SK-N-SH (cell line): ENCODE results near the gene GPR162. TPM values are rescaled to one million over a fixed set of nuclear protein-coding genes. Genes with fewer than 3 reads are reported as not detected.

Experiments used
- CTCF ChIA-PET: fragments of 300-600, 350-600 bp; formaldehyde crosslinking; extraction: SDS; loops from one replicate; lab custom pipeline; 2021; lab: Yijun Ruan, JAX
- POLR2A ChIA-PET: fragments of 350-600 bp; sonication (Branson Sonifier 250); formaldehyde crosslinking; extraction: SDS; loops from one replicate; lab custom pipeline; 2020; ENCODE audit warnings: antibody characterized with exemption, inconsistent platforms; lab: Yijun Ruan, JAX
- DNase-seq: peaks from one replicate; pipeline ENCODE4 v3.0.0; 2012
- H2AFZ ChIP-seq: fragments of 200-600 bp; sonication (generic); 2 replicates; pipeline ENCODE4 v1.8.1; 2016; ENCODE audit warnings: antibody characterized with exemption, mild to moderate bottlenecking, low read depth
- H3F3A ChIP-seq: fragments of 200-600 bp; sonication (generic); replicated peaks from 2 replicates; pipeline ENCODE3; 2016; ENCODE audit warnings: antibody characterized with exemption, mild to moderate bottlenecking; ENCODE audit not compliant: insufficient read depth
- H3K27ac ChIP-seq, 2 experiments: fragments of 200-500 bp in 1 of 2; fragments of 200-600 bp in 1 of 2; sonication (Bioruptor generic) in 1 of 2; sonication (generic), shearing (Covaris generic) in 1 of 2; 2 replicates each; pipeline versions ENCODE4 v1.5.1 to v1.6.1; 2014 to 2016; ENCODE audit warnings: low read depth in 2 of 2, inconsistent platforms in 1 of 2, low read length in 1 of 2, mild to moderate bottlenecking in 1 of 2, mixed read lengths in 1 of 2
- H3K27me3 ChIP-seq: fragments of 200-600 bp; sonication (generic), shearing (Covaris generic); 2 replicates; pipeline ENCODE4 v1.6.1; 2016; ENCODE audit warnings: mixed run types; ENCODE audit not compliant: insufficient read depth
- H3K36me3 ChIP-seq, 2 experiments: fragments of 200-500 bp in 1 of 2; fragments of 200-600 bp in 1 of 2; sonication (Bioruptor generic) in 1 of 2; sonication (generic) in 1 of 2; replicated peaks in 1 of 2; 2 replicates each; pipeline versions ENCODE3 to v1.5.1; 2014 to 2016; ENCODE audit warnings: low read length in 1 of 2, mild to moderate bottlenecking in 1 of 2; ENCODE audit not compliant: insufficient read depth in 2 of 2, control insufficient read depth in 1 of 2
- H3K4me1 ChIP-seq, 2 experiments: fragments of 200-500 bp in 1 of 2; fragments of 200-600 bp in 1 of 2; sonication (Bioruptor generic) in 1 of 2; sonication (generic), shearing (Covaris generic) in 1 of 2; 2 replicates each; pipeline versions ENCODE4 v1.5.1 to v1.6.1; 2014 to 2016; ENCODE audit warnings: low read depth in 1 of 2, low read length in 1 of 2, mixed run types in 1 of 2; ENCODE audit not compliant: insufficient read depth in 2 of 2, control insufficient read depth in 1 of 2
- H3K4me2 ChIP-seq: fragments of 200-600 bp; sonication (generic), shearing (Covaris generic); 2 replicates; pipeline ENCODE4 v1.6.1; 2017; ENCODE audit warnings: mixed run types
- H3K4me3 ChIP-seq, 2 experiments: fragments of 200-500 bp in 1 of 2; fragments of 200-600 bp in 1 of 2; sonication (Bioruptor generic) in 1 of 2; sonication (generic), shearing (Covaris generic) in 1 of 2; 2 replicates each; pipeline versions ENCODE4 v1.5.1 to v1.8.1; 2014 to 2016; ENCODE audit warnings: low read depth in 2 of 2, inconsistent platforms in 1 of 2, low read length in 1 of 2, mild to moderate bottlenecking in 1 of 2, mixed read lengths in 1 of 2, moderate library complexity in 1 of 2
- H3K79me2 ChIP-seq: fragments of 200-600 bp; sonication (generic); 2 replicates; pipeline ENCODE4 v1.8.1; 2017; ENCODE audit warnings: mild to moderate bottlenecking; ENCODE audit not compliant: insufficient read depth
- H3K9ac ChIP-seq: fragments of 200-600 bp; sonication (generic); 2 replicates; pipeline ENCODE4 v1.6.1; 2017; ENCODE audit warnings: mixed run types
- H3K9me2 ChIP-seq: fragments of 200-600 bp; sonication (generic); 2 replicates; pipeline ENCODE4 v1.6.1; 2017; ENCODE audit warnings: mixed run types
- H3K9me3 ChIP-seq: fragments of 200-600 bp; sonication (generic); 2 replicates; pipeline ENCODE4 v1.6.1; 2017; ENCODE audit warnings: mixed run types, mild to moderate bottlenecking, moderate library complexity
- H4K20me1 ChIP-seq: fragments of 200-600 bp; sonication (generic); 2 replicates; pipeline ENCODE4 v1.6.1; 2017; ENCODE audit warnings: mild to moderate bottlenecking, mixed run types; ENCODE audit not compliant: insufficient read depth
- EZH2phosphoT487 ChIP-seq: fragments of 200-600 bp; sonication (generic); IDR thresholded peaks from 2 replicates; pipeline ENCODE4 v1.6.1; 2017; ENCODE audit warnings: low read depth, mixed run types, mild to moderate bottlenecking, antibody characterized with exemption, moderate library complexity, borderline replicate concordance
- GATA2 ChIP-seq: sonication (generic); formaldehyde crosslinking; IDR thresholded peaks from 2 replicates; pipeline ENCODE4 v1.5.0; 2020; ENCODE audit warnings: mild to moderate bottlenecking, missing genetic modification reagents
- MAX ChIP-seq: IDR thresholded peaks from 2 replicates; pipeline ENCODE4 v1.4.0; 2012; ENCODE audit warnings: low read depth
- NRF1 ChIP-seq: IDR thresholded peaks from 2 replicates; pipeline ENCODE4 v1.6.1; 2012; ENCODE audit warnings: low read depth, mild to moderate bottlenecking, low read length
- RAD21 ChIP-seq: IDR thresholded peaks from 2 replicates; pipeline ENCODE4 v1.6.1; 2012; ENCODE audit warnings: mild to moderate bottlenecking, low read length
- RCOR1 ChIP-seq: fragments of 150-350 bp; IDR thresholded peaks from 2 replicates; pipeline ENCODE4 v1.6.1; 2017; ENCODE audit warnings: antibody characterized with exemption, low read length
- REST ChIP-seq: IDR thresholded peaks from 2 replicates; pipeline ENCODE4 v1.6.1; 2012; ENCODE audit warnings: mild to moderate bottlenecking, low read depth, low read length, moderate library complexity
- RFX5 ChIP-seq: IDR thresholded peaks from 2 replicates; pipeline ENCODE4 v1.6.1; 2012; ENCODE audit warnings: mild to moderate bottlenecking, improper control_type of control experiment, low read length
- SIN3A ChIP-seq: IDR thresholded peaks from 2 replicates; pipeline ENCODE4 v1.6.1; 2012; ENCODE audit warnings: low read depth, mild to moderate bottlenecking, low read length, moderate library complexity, borderline replicate concordance
- SMC3 ChIP-seq: IDR thresholded peaks from 2 replicates; pipeline ENCODE4 v1.6.1; 2012; ENCODE audit warnings: low read depth, low read length, improper control_type of control experiment
- TCF12 ChIP-seq: IDR thresholded peaks from 2 replicates; pipeline ENCODE4 v1.4.0; 2012
- WGBS: methylation state at CpG from one replicate; pipeline ENCODE4 v1.1.6; 2017; ENCODE audit warnings: low lambda C conversion rate; 5-methylcytosine and 5-hydroxymethylcytosine counted together
- polyA plus RNA-seq, 3 experiments: library from polyadenylated mRNA; depleted of rRNA; stranded (reverse); fragments of >200 nt; gene quantifications; 2 replicates each; pipeline ENCODE4 v1.2.3, GENCODE V29; 2012
- TF ChIP-seq, protein P1 (sequence below): fragments of 200-600 bp; sonication (generic); IDR thresholded peaks from 2 replicates; pipeline ENCODE4 v1.6.1; 2017; ENCODE audit warnings: antibody characterized with exemption, mild to moderate bottlenecking, moderate library complexity

The GPR162 gene
- polyA plus RNA-seq, 1 of the 3 experiments (the other 2 are of a cell fraction), result 18.6 TPM

- Histone ChIP-seq H3F3A (peaks cover 35% of the 10 kb centered on the region), H3K4me2 (peak overlapping the region; percentile 99), H3K9me2 (no peaks in the 10 kb centered on the region), H3K79me2 (peaks cover 55% of the 10 kb centered on the region), H3K4me3 (peak overlapping the region; percentile 91 to 99), H3K4me1 (peaks cover 33 to 43% of the 10 kb centered on the region in 2 experiments), H3K9me3 (no peaks in the 10 kb centered on the region), H2AFZ (no peak overlapping the region), H3K27ac (peak overlapping the region; percentile 84 to 95; a peak in 3 of 4 replicates), H3K27me3 (no peaks in the 10 kb centered on the region), H4K20me1 (peaks cover 44% of the 10 kb centered on the region), H3K9ac (peak overlapping the region; percentile 100), H3K36me3 (peaks cover 16 to 38% of the 10 kb centered on the region in 2 experiments)
- WGBS, result 1% methylated on average over 20 of the region's 22 CpGs
- no peak for DNase-seq
- ChIA-PET CTCF (interaction anchor here (0.7 to 10.9 kb wide), 27 partner anchors 8 to 317 kb away, joined by 3 to 164 read pairs (median 7); partner anchors contain the start of genes C12orf57, CDCA3, ENO2 and MLF2), POLR2A (interaction anchor here (0.6 to 5.9 kb wide), 14 partner anchors 9 to 179 kb away, joined by 3 to 57 read pairs (median 6); partner anchors contain the start of genes C12orf57, CDCA3, ENO2 and MLF2)
- TF ChIP-seq EZH2phosphoT487, result no peak
- no peak for TF ChIP-seq NRF1
- TF ChIP-seq GATA2 (CRISPR knock-in tag), result no peak
- no peak for TF ChIP-seq RFX5
- TF ChIP-seq, protein P1, sequence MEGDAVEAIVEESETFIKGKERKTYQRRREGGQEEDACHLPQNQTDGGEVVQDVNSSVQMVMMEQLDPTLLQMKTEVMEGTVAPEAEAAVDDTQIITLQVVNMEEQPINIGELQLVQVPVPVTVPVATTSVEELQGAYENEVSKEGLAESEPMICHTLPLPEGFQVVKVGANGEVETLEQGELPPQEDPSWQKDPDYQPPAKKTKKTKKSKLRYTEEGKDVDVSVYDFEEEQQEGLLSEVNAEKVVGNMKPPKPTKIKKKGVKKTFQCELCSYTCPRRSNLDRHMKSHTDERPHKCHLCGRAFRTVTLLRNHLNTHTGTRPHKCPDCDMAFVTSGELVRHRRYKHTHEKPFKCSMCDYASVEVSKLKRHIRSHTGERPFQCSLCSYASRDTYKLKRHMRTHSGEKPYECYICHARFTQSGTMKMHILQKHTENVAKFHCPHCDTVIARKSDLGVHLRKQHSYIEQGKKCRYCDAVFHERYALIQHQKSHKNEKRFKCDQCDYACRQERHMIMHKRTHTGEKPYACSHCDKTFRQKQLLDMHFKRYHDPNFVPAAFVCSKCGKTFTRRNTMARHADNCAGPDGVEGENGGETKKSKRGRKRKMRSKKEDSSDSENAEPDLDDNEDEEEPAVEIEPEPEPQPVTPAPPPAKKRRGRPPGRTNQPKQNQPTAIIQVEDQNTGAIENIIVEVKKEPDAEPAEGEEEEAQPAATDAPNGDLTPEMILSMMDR, result peak; percentile 36
- no peak for TF ChIP-seq SIN3A
Measured at GRCh38 chr12:6868211-6869048, 46.8 kb downstream of the GPR162 start.

DNA sequence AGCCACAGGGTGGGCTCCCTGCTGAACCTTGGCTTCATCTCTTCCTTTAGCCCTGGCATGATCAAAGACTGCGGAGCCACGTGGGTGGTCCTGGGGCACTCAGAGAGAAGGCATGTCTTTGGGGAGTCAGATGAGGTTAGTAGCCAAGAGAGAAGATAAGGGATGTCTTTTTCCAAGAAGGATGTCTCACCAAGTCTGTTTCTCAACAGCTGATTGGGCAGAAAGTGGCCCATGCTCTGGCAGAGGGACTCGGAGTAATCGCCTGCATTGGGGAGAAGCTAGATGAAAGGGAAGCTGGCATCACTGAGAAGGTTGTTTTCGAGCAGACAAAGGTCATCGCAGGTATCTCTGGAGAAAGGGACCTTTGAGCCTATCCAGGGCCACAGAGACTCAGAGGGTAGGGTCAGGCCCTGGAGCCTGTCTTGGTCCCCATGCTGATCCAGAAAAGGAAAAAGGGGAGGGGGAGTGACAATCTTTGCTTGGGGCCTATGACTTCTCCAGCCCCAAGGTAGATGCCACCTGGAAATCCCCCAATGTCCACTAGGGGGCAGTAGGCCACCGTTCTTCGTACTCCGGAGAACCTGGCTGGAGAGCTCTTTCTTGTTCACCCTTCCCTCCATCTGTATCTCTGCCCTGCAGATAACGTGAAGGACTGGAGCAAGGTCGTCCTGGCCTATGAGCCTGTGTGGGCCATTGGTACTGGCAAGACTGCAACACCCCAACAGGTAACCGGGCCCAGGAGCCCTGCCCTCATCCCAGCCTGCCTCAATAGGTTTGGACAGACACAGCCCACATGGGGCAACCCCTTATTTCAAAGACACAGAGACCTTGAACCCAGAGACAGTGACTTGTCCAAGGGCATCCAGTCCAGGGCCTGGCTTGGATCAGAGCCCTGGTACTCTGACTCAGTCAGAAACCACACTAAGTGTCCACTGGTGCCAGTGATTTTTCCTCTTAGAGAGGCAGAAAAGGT lies 47.7 kb downstream of the GPR162 start:
- Histone ChIP-seq H3K79me2 (peaks cover 57% of the 10 kb centered on the region), H3K4me3 (peak overlapping the region; percentile 91 to 99), H3K9ac (peak overlapping the region; percentile 100), H3K27me3 (no peaks in the 10 kb centered on the region), H3K9me2 (no peaks in the 10 kb centered on the region), H3F3A (peaks cover 41% of the 10 kb centered on the region), H3K4me2 (peak overlapping the region; percentile 99), H4K20me1 (peaks cover 44% of the 10 kb centered on the region), H2AFZ (no peak overlapping the region), H3K4me1 (peaks cover 34 to 46% of the 10 kb centered on the region in 2 experiments), H3K36me3 (peaks cover 16 to 30% of the 10 kb centered on the region in 2 experiments), H3K9me3 (no peaks in the 10 kb centered on the region), H3K27ac (peak overlapping the region; percentile 84 to 95; a peak in 2 of 4 replicates)
- 40% methylated on average over 9 of the region's 12 CpGs for WGBS
- ChIA-PET CTCF (interaction anchor here (0.6 to 10.9 kb wide), 35 partner anchors 9 to 318 kb away, joined by 3 to 164 read pairs (median 5); partner anchors contain the start of genes C12orf57, CDCA3, ENO2 and LRRC23), POLR2A (interaction anchor here (0.6 to 2.6 kb wide), 15 partner anchors 10 to 146 kb away, joined by 3 to 19 read pairs (median 4); partner anchors contain the start of genes C12orf57, CDCA3, COPS7A and MLF2)
- no peak for TF ChIP-seq GATA2 (CRISPR knock-in tag)
- 0 out of 2 replicates have a peak, but pooled peaks have one; percentile 18 for TF ChIP-seq MAX
- TF ChIP-seq SMC3, result peak; percentile 42
- TF ChIP-seq REST, result no peak
- 0 out of 2 replicates have a peak, but pooled peaks have one; percentile 44 for TF ChIP-seq SIN3A
- TF ChIP-seq, protein P1, result peak; percentile 91
- no peak for TF ChIP-seq TCF12
- TF ChIP-seq RAD21, result peak; percentile 73
- no peak for TF ChIP-seq RCOR1
- DNase-seq, result peak; percentile 82
